Effector memory CD4-positive, alpha-beta T cell (primary cell): Measurements from ENCODE around the gene RASSF3.
A peak's percentile ranks its signal among the peaks of the same experiment; 100 is the strongest.
"Not testable (repeated sequence)": the region's sequence is repeated elsewhere in the genome, so short reads cannot be mapped to it uniquely, and the experiment has no call there.

ENCODE experiments used
- DNase-seq, 3 donors: peaks; one replicate each; pipeline ENCODE4 v3.0.0-alpha.2; 2020
- H3K27ac ChIP-seq: 2 replicates; pipeline ENCODE4 v1.7.0; 2013; ENCODE audit warnings: mild to moderate bottlenecking, low read length, moderate library complexity; ENCODE audit not compliant: insufficient read depth, poor library complexity, severe bottlenecking
- H3K27me3 ChIP-seq: replicated peaks from 2 replicates; pipeline ENCODE4 v1.7.0; 2013; ENCODE audit warnings: mild to moderate bottlenecking, low read length; ENCODE audit not compliant: insufficient read depth, control insufficient read depth, poor library complexity, severe bottlenecking
- H3K36me3 ChIP-seq: 2 replicates; pipeline ENCODE4 v1.7.0; 2013; ENCODE audit warnings: mild to moderate bottlenecking, low read length, moderate library complexity; ENCODE audit not compliant: control insufficient read depth, insufficient read depth
- H3K4me1 ChIP-seq: 2 replicates; pipeline ENCODE4 v1.7.0; 2013; ENCODE audit warnings: low read length, mild to moderate bottlenecking; ENCODE audit not compliant: control insufficient read depth, insufficient read depth, poor library complexity, severe bottlenecking
- H3K4me3 ChIP-seq: 2 replicates; pipeline ENCODE4 v1.7.0; 2013; ENCODE audit warnings: low read length, low read depth, mild to moderate bottlenecking; ENCODE audit not compliant: insufficient read depth, poor library complexity, severe bottlenecking
- H3K9me3 ChIP-seq: 2 replicates; pipeline ENCODE4 v1.7.0; 2013; ENCODE audit warnings: mild to moderate bottlenecking, low read length, moderate library complexity; ENCODE audit not compliant: control insufficient read depth

The RASSF3 gene

GRCh38 chr12:64611341-64612284 is 1.3 kb downstream of the RASSF3 start:
- Histone ChIP-seq H3K27me3 (no peaks in the 10 kb centered on the region), H3K27ac (peak overlapping the region; percentile 79), H3K9me3 (no peaks in the 10 kb centered on the region), H3K36me3 (peaks cover 5% of the 10 kb centered on the region), H3K4me3 (peak overlapping the region; percentile 87), H3K4me1 (peaks cover 24% of the 10 kb centered on the region)
- no peak for DNase-seq

GRCh38 chr12:64612843-64613242 is 2.5 kb downstream of the RASSF3 start:
- Histone ChIP-seq H3K27ac (peak overlapping the region; percentile 79), H3K9me3 (no peaks in the 10 kb centered on the region), H3K4me3 (peak overlapping the region; percentile 87), H3K27me3 (no peaks in the 10 kb centered on the region), H3K36me3 (peaks cover 5% of the 10 kb centered on the region), H3K4me1 (peaks cover 28% of the 10 kb centered on the region)
- no peak for DNase-seq

GRCh38 chr12:64613775-64614398 is 3.6 kb downstream of the RASSF3 start:
- peak overlapping the region; percentile 8 for H3K27ac ChIP-seq
- not testable (repeated sequence) for H3K9me3 ChIP-seq, DNase-seq, H3K36me3 ChIP-seq, H3K27me3 ChIP-seq, H3K4me3 ChIP-seq
- H3K4me1 ChIP-seq: peaks cover 20% of the 10 kb centered on the region

- Histone ChIP-seq H3K4me3 (no peak overlapping the region), H3K4me1 (peaks cover 28% of the 10 kb centered on the region), H3K36me3 (peaks cover 5% of the 10 kb centered on the region), H3K9me3 (no peaks in the 10 kb centered on the region), H3K27ac (no peak overlapping the region), H3K27me3 (no peaks in the 10 kb centered on the region)
- DNase-seq: no peak
Observed at GRCh38 chr12:64616201-64616600, 5.9 kb downstream of the RASSF3 start.

GRCh38 chr12:64618953-64619590 is 8.8 kb downstream of the RASSF3 start:
- Histone ChIP-seq H3K4me1 (peaks cover 36% of the 10 kb centered on the region), H3K36me3 (peaks cover 5% of the 10 kb centered on the region), H3K27me3 (no peaks in the 10 kb centered on the region), H3K9me3 (no peaks in the 10 kb centered on the region), H3K4me3 (peak overlapping the region; percentile 15), H3K27ac (no peak overlapping the region)
- DNase-seq: no peak

GRCh38 chr12:64621257-64621942 is 11.1 kb downstream of the RASSF3 start:
- H3K4me1 ChIP-seq: peaks cover 37% of the 10 kb centered on the region
- H3K27ac ChIP-seq: no peak overlapping the region
- no peak overlapping the region for H3K4me3 ChIP-seq
- H3K36me3 ChIP-seq: no peaks in the 10 kb centered on the region
- no peaks in the 10 kb centered on the region for H3K9me3 ChIP-seq
- DNase-seq: no peak
- H3K27me3 ChIP-seq: no peaks in the 10 kb centered on the region

- peaks cover 42% of the 10 kb centered on the region for H3K4me1 ChIP-seq
- H3K27ac ChIP-seq: no peak overlapping the region
- no peaks in the 10 kb centered on the region for H3K27me3 ChIP-seq
- H3K4me3 ChIP-seq: no peak overlapping the region
- H3K36me3 ChIP-seq: peaks cover 2% of the 10 kb centered on the region
- H3K9me3 ChIP-seq: no peaks in the 10 kb centered on the region
- DNase-seq: no peak
Observed at GRCh38 chr12:64624035-64624434, 13.7 kb downstream of the RASSF3 start.

GRCh38 chr12:64625243-64626077 is 15.2 kb downstream of the RASSF3 start:
- Histone ChIP-seq H3K36me3 (peaks cover 4% of the 10 kb centered on the region), H3K4me3 (peak overlapping the region; percentile 18), H3K4me1 (peaks cover 42% of the 10 kb centered on the region), H3K27ac (peak overlapping the region; percentile 30), H3K9me3 (no peaks in the 10 kb centered on the region), H3K27me3 (no peaks in the 10 kb centered on the region)
- peak in 2 of 3 donors; percentile 11 to 20 for DNase-seq

GRCh38 chr12:64626588-64626987 is 16.3 kb downstream of the RASSF3 start:
- not testable (repeated sequence) for H3K27ac ChIP-seq, DNase-seq, H3K4me3 ChIP-seq, H3K27me3 ChIP-seq, H3K9me3 ChIP-seq, H3K36me3 ChIP-seq
- H3K4me1 ChIP-seq: peaks cover 45% of the 10 kb centered on the region
